GM12892 (cell line): Measurements from ENCODE around the gene PHLDB1.
"Not testable (repeated sequence)": the region's sequence is repeated elsewhere in the genome, so short reads cannot be mapped to it uniquely, and the experiment has no call there.

Source experiments
- DNase-seq: peaks from one replicate; pipeline ENCODE4 v3.0.0; 2011; ENCODE audit not compliant: insufficient read length
- FAIRE-seq: peaks from 2 replicates; lab custom pipeline; 2011; peaks lifted over from hg19 to GRCh38; lab: Jason Lieb, UNC
- POLR2A ChIP-seq: IDR thresholded peaks from 2 replicates; pipeline ENCODE4 v1.6.1; 2011; ENCODE audit warnings: low read depth, low read length, control low read depth
- POLR2AphosphoS5 ChIP-seq: IDR thresholded peaks from 2 replicates; pipeline ENCODE4 v1.6.1; 2011; ENCODE audit warnings: low read depth, low read length, control low read depth
- TAF1 ChIP-seq: IDR thresholded peaks from 2 replicates; pipeline ENCODE4 v1.6.1; 2011; ENCODE audit warnings: low read depth, mild to moderate bottlenecking, control low read depth, low read length, borderline replicate concordance

The PHLDB1 gene

DNA sequence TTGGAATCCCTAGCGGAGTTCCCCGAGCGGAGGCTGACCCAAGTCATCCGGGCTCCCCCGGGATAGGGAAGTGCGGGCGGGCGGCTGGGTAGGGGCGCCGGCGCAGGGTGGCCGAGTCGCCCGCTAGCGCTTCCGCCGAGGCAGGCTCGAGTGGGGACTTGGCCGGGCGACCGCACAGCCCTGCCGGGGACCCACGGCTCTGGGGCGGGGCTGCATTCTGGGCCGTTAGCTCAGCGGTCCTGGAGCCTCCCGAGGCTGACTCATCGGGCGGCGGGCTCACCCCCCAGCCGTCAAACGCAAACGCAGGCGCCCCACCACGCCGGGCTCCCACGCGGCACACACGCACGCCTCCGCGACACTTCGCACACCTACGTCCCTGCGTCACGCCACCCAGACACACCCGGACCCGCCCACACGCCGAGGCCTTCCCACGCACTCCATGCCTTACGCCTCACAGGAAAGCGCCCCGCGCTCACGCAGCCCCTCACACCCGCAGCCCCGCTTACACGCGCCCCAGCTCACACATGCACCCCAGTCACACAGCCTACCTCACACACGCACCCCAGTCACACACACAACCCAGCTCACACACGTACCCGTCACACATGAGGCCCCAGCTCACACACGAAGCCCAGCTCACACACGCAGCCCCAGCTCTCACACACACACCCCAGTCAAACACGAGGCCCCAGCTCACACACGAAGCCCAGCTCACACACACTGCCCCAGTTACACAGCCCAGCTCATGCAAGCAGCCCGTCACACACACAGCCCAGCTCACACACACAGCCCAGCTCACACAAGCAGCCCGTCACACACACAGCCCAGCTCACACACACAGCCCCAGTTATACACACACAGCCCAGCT is 1.2 kb downstream of the PHLDB1 start:
- DNase-seq (no peak), FAIRE-seq (peak; percentile 87)
- TF ChIP-seq TAF1 (no peak), POLR2A (no peak), POLR2AphosphoS5 (no peak)

- TF ChIP-seq POLR2AphosphoS5 (no peak), TAF1 (no peak), POLR2A (no peak)
- DNase-seq (no peak), FAIRE-seq (no peak)
Observed at GRCh38 chr11:118609380-118610224, 2.2 kb downstream of the PHLDB1 start.

- no peak for FAIRE-seq
- no peak for TF ChIP-seq POLR2AphosphoS5
- no peak for TF ChIP-seq POLR2A
- no peak for TF ChIP-seq TAF1
Observed at GRCh38 chr11:118610225-118610772, 2.9 kb downstream of the PHLDB1 start.

GRCh38 chr11:118610773-118611432 is 3.5 kb downstream of the PHLDB1 start:
- peak; percentile 59 for DNase-seq
- peak; percentile 84 for FAIRE-seq
- TF ChIP-seq POLR2AphosphoS5 (no peak), TAF1 (no peak), POLR2A (no peak)

More at GRCh38 chr11:118610225-118610772, 2.9 kb downstream of the PHLDB1 start:
- DNase-seq: no peak

DNA sequence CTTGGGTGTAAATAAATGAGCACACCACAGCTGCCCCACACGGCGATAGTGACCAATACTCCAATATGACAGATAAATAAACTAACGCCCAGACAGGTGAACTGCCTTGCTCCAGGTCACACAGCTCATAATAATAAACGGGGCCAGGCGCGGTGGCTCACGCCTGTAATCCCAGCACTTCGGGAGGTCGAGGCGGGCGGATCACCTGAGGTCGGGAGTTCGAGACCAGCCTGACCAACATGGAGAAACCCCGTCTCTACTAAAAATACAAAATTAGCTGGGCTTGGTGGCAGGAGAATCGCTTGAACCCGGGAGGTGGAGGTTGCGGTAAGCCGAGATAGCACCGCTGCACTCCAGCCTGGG is 4.0 kb downstream of the PHLDB1 start:
- not testable (repeated sequence) for DNase-seq, FAIRE-seq

- no peak for FAIRE-seq
Observed at GRCh38 chr11:118612378-118612777, 5.0 kb downstream of the PHLDB1 start.

DNA sequence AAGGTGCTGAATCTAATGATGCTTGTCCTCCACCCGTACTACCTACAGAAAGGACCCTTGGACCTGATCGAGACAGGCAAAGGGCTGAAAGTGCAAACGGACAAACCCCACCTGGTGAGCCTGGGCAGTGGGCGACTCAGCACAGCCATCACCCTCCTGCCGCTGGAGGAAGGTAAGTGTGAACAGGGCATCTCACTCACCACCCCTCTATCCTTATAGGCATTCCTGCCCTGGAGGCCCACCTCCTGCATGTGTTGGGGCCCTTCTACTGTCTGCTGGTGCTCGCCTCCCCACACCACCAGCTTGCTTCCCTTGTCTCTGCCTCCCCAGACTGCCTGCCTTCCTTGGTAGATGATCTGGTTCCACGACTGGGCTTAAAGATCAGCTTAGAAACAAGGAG is 7.1 kb downstream of the PHLDB1 start:
- TF ChIP-seq POLR2A (no peak), POLR2AphosphoS5 (no peak), TAF1 (no peak)
- FAIRE-seq (no peak), DNase-seq (no peak)

More at GRCh38 chr11:118612378-118612777, 5.0 kb downstream of the PHLDB1 start:
- TF ChIP-seq POLR2AphosphoS5 (no peak), TAF1 (no peak), POLR2A (no peak)
- DNase-seq: no peak

GRCh38 chr11:118615282-118615975 is 8.0 kb downstream of the PHLDB1 start:
- TF ChIP-seq TAF1: no peak
- no peak for TF ChIP-seq POLR2A
- no peak for TF ChIP-seq POLR2AphosphoS5
- FAIRE-seq (no peak), DNase-seq (no peak)

DNA sequence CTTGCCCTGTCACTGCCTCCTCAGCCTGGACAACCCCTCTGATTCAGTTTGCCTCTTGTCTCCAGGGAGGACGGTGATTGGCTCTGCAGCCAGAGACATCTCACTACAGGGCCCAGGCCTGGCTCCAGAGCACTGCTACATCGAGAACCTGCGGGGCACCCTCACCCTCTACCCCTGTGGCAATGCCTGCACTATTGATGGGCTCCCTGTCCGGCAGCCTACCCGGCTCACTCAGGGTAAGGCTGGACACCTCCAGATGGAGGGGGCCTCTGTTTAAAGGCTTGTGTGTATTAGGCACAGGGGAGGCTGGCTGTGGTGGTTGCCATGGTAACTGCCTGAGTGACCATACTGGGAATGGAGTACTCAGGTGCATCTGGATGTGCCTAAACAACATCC is 8.6 kb downstream of the PHLDB1 start:
- TF ChIP-seq POLR2AphosphoS5: no peak
- no peak for TF ChIP-seq TAF1
- FAIRE-seq: no peak
- no peak for DNase-seq

- DNase-seq: no peak
- no peak for FAIRE-seq
- TF ChIP-seq POLR2A: no peak
Observed at GRCh38 chr11:118618115-118618990, 10.9 kb downstream of the PHLDB1 start.
